Calu3 (cell line): ENCODE measurements around the gene P3H2. TPM values are rescaled to one million over a fixed set of nuclear protein-coding genes. Genes with fewer than 3 reads are reported as not detected.

Source experiments
- BruUV-seq: library from RNA; stranded (reverse); fragments of 400-500 nt; replicated peaks from 2 replicates; lab custom pipeline; 2021; lab: Mats Ljungman, UMichigan
- CTCF ChIA-PET: fragments of 300-600 bp; sonication (Branson Sonifier 250); formaldehyde crosslinking; loops from one replicate; lab custom pipeline; 2022; ENCODE audit warnings: antibody characterized with exemption; lab: Charles Lee
- DNase-seq: peaks from one replicate; pipeline ENCODE4 v3.0.0; 2022
- H3K27ac Mint-ChIP-seq: one replicate; pipeline ENCODE4 v1.8.0; 2022; ENCODE audit warnings: mixed read lengths; ENCODE audit not compliant: unreplicated experiment
- H3K27me3 Mint-ChIP-seq: one replicate; pipeline ENCODE4 v1.8.0; 2022; ENCODE audit warnings: mixed read lengths; ENCODE audit not compliant: unreplicated experiment
- H3K36me3 Mint-ChIP-seq: one replicate; pipeline ENCODE4 v1.8.0; 2022; ENCODE audit warnings: mild to moderate bottlenecking, moderate library complexity, mixed read lengths; ENCODE audit not compliant: insufficient read depth, unreplicated experiment
- H3K4me1 Mint-ChIP-seq: one replicate; pipeline ENCODE4 v1.8.0; 2022; ENCODE audit warnings: mild to moderate bottlenecking, low read depth, mixed read lengths; ENCODE audit not compliant: unreplicated experiment
- H3K4me3 Mint-ChIP-seq: one replicate; pipeline ENCODE4 v1.8.0; 2022; ENCODE audit warnings: mild to moderate bottlenecking, low read depth, moderate library complexity, mixed read lengths; ENCODE audit not compliant: unreplicated experiment
- H3K9me3 Mint-ChIP-seq: one replicate; pipeline ENCODE4 v1.8.0; 2022; ENCODE audit warnings: low read depth, mixed read lengths; ENCODE audit not compliant: unreplicated experiment
- intact Hi-C: fragments of 100-400 bp; cut with micrococcal nuclease; formaldehyde crosslinking; loops from one replicate; pipeline ENCODE4 v1.10.0; 2022; ENCODE audit not compliant: unreplicated experiment
- total RNA-seq: library from RNA; stranded (reverse); gene quantifications from 2 replicates; pipeline ENCODE4 v1.2.3, GENCODE V29; 2022
- TF ChIP-seq, protein P1 (sequence below): fragments of 200-600 bp; IDR thresholded peaks from one replicate; pipeline ENCODE4 v1.8.0; 2022; ENCODE audit warnings: antibody characterized with exemption; ENCODE audit not compliant: unreplicated experiment

P3H2 gene
- total RNA-seq, 1 experiment from 2014 or later = 7.1 TPM

DNA sequence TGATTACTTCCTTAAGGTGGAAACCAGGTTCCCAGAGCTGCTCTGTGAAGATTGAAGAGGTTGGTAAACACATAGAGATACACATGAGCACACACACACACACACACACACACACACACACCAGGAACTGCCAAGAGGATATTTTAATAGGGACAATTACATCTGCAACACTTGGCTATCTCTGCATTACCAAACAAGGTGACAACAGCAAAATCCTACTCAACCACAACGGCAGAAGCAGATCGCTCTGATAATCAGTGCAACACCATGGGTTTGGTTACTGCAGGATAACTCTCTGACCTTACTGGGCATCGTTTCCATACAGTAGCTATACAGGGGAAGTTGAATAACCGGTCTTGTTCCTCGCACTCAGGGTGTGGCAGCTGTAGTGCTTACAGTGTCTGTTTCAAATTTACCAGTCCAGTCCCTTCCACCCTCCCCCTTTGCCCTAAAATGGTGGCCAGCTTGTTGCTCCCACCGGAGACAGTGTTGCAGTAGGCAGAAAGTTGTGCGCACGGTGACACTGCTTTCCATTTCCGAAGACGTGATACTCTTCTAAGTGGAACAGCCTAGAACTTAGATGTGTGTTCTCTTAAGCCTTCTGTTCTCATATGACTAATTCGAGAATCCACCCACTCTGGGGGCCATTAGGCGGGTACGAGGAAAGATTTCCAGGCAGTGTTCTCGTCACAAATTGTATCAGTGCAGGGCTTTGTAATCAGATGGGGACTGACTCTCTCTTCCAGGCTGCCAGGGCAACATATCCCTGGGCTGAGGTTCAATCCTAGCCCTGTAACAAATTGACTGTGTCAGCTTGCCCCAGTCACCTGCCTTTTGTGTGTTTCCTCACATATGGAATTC, 176.2 kb downstream of the P3H2 start:
- Mint-ChIP-seq H3K36me3 (peaks cover 25% of the 10 kb centered on the region), H3K9me3 (peaks cover 4% of the 10 kb centered on the region), H3K4me3 (peak overlapping the region; percentile 49), H3K4me1 (peaks cover 89% of the 10 kb centered on the region), H3K27ac (peak overlapping the region; percentile 88), H3K27me3 (no peaks in the 10 kb centered on the region)
- peak; percentile 82 for DNase-seq
- no TSS peak for BruUV-seq
- TF ChIP-seq, protein P1, sequence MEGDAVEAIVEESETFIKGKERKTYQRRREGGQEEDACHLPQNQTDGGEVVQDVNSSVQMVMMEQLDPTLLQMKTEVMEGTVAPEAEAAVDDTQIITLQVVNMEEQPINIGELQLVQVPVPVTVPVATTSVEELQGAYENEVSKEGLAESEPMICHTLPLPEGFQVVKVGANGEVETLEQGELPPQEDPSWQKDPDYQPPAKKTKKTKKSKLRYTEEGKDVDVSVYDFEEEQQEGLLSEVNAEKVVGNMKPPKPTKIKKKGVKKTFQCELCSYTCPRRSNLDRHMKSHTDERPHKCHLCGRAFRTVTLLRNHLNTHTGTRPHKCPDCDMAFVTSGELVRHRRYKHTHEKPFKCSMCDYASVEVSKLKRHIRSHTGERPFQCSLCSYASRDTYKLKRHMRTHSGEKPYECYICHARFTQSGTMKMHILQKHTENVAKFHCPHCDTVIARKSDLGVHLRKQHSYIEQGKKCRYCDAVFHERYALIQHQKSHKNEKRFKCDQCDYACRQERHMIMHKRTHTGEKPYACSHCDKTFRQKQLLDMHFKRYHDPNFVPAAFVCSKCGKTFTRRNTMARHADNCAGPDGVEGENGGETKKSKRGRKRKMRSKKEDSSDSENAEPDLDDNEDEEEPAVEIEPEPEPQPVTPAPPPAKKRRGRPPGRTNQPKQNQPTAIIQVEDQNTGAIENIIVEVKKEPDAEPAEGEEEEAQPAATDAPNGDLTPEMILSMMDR = no peak
- intact Hi-C loops = loop anchor here (1.0 to 10.0 kb wide), 6 partner anchors 102 to 552 kb away; no protein-coding TSS in a partner anchor
- CTCF ChIA-PET = interaction anchor here (0.6 to 2.7 kb wide), 15 partner anchors 13 to 1366 kb away, joined by 3 to 19 read pairs (median 3); no protein-coding TSS in a partner anchor

DNA sequence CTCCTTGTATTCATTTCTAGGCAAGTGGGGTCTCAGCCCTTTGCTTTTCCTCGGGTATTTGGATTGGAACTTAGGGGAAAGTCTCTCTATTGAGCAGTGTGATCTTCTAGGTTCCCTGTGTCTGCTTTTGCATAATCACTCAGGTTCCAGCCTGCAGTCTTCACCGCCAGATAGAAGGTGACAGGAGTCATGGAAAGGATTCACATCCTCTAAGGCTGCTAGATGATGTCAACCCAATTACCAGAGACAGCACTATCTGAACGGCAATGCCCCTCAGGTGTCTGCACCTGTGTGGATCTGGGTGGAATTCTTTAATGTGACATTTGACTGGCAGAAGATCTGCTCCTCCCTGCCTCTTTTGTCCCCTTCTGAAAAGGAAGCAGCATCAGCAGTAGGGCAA, 177.7 kb downstream of the P3H2 start:
- DNase-seq = no peak
- peaks cover 27% of the 10 kb centered on the region for H3K36me3 Mint-ChIP-seq
- peak overlapping the region; percentile 88 for H3K27ac Mint-ChIP-seq
- H3K27me3 Mint-ChIP-seq = no peaks in the 10 kb centered on the region
- H3K4me3 Mint-ChIP-seq = no peak overlapping the region
- intact Hi-C loops = loop anchor here (5.0 to 10.0 kb wide), 2 partner anchors 121 to 368 kb away; no protein-coding TSS in a partner anchor
- no TSS peak for BruUV-seq
- peaks cover 88% of the 10 kb centered on the region for H3K4me1 Mint-ChIP-seq
- H3K9me3 Mint-ChIP-seq = peaks cover 4% of the 10 kb centered on the region
- CTCF ChIA-PET = interaction anchor here (1.8 to 2.7 kb wide), 2 partner anchors 27 to 670 kb away, joined by 3 to 19 read pairs; no protein-coding TSS in a partner anchor
- TF ChIP-seq, protein P1 = no peak

DNA sequence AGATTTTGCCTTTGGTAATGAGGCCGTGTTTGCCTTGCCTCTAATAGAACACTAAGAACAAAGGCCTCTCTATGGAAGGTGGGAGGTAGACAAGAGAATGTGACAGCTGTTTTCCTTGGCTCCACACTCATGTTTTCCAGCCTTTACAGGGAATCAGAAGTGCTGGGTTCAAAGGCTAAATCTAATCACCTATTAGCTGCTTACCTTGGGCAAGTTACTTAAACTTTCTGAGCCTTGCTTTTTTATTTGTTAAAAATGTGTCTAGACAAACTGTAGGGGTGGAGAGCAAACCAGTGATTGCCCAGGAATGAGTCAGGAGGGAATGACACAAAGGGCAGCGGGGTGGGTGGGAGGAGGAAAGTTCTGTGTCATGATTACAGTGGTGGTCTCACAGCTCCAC, 179.0 kb downstream of the P3H2 start:
- intact Hi-C loops = loop anchor here (2.0 to 10.0 kb wide), 3 partner anchors 119 to 367 kb away; no protein-coding TSS in a partner anchor
- CTCF ChIA-PET = interaction anchor here (0.6 to 1.2 kb wide), 4 partner anchors 121 to 673 kb away, joined by 3 to 10 read pairs (median 4); no protein-coding TSS in a partner anchor
- H3K4me1 Mint-ChIP-seq = peaks cover 91% of the 10 kb centered on the region
- H3K27me3 Mint-ChIP-seq = no peaks in the 10 kb centered on the region
- BruUV-seq = no TSS peak
- H3K4me3 Mint-ChIP-seq = no peak overlapping the region
- peak overlapping the region; percentile 88 for H3K27ac Mint-ChIP-seq
- peaks cover 4% of the 10 kb centered on the region for H3K9me3 Mint-ChIP-seq
- TF ChIP-seq, protein P1 = no peak
- H3K36me3 Mint-ChIP-seq = peaks cover 36% of the 10 kb centered on the region
- DNase-seq = peak; percentile 48

DNA sequence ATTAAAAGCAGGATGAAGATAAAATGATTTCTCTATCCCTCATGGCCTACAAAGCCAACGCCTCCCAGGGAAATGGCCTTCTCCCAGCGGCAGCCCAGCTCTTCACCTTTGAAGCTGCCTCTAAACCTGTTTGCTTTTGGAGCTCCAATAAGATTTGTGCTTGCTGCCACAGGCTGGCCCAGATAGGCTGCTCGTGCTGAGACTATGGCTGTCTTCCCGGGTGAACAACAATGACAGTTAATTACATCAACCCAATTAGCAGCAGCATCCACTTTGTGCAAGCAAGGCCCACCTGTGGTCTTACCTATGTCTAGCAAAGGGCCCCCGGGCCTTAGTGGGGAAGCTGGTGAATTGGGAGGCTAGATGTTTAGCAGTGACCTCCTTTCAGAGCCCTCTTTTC, 179.6 kb downstream of the P3H2 start:
- Mint-ChIP-seq H3K4me1 (peaks cover 91% of the 10 kb centered on the region), H3K9me3 (peaks cover 2% of the 10 kb centered on the region), H3K36me3 (peaks cover 36% of the 10 kb centered on the region), H3K27me3 (no peaks in the 10 kb centered on the region), H3K27ac (peak overlapping the region; percentile 88), H3K4me3 (no peak overlapping the region)
- intact Hi-C loops = loop anchor here (2.0 to 10.0 kb wide), 3 partner anchors 119 to 366 kb away; no protein-coding TSS in a partner anchor
- DNase-seq = peak; percentile 34
- TF ChIP-seq, protein P1 = no peak
- CTCF ChIA-PET = interaction anchor here (0.6 to 1.2 kb wide), 6 partner anchors 20 to 673 kb away, joined by 3 to 10 read pairs (median 4); no protein-coding TSS in a partner anchor
- BruUV-seq = no TSS peak
